GM23338 (cell line): ENCODE results near the gene FAM124B. TPM values are rescaled to one million over a fixed set of nuclear protein-coding genes. Genes with fewer than 3 reads are reported as not detected.

Experiments used
- ATAC-seq: fragments of 200-7000 bp; cut with Tn5 transposase; 3 replicates; pipeline ENCODE4 v1.9.1; 2020
- DNase-seq: peaks from one replicate; pipeline ENCODE4 v3.0.0-alpha.2; 2015; ENCODE audit warnings: low spot score
- H2AFZ ChIP-seq: fragments of 200-600 bp; sonication (generic); 2 replicates; pipeline ENCODE4 v1.8.0; 2016; ENCODE audit warnings: antibody characterized with exemption, mild to moderate bottlenecking, moderate library complexity
- H3F3A ChIP-seq: fragments of 200-600 bp; sonication (generic); replicated peaks from 2 replicates; pipeline ENCODE4 v1.8.0; 2017; ENCODE audit warnings: antibody characterized with exemption, mixed run types, low read depth
- H3K27ac ChIP-seq: fragments of 200-600 bp; sonication (generic); 2 replicates; pipeline ENCODE4 v1.6.1; 2016; ENCODE audit warnings: low read depth
- H3K27me3 ChIP-seq: fragments of 200-600 bp; sonication (generic); 2 replicates; pipeline ENCODE4 v1.8.0; 2016; ENCODE audit warnings: mild to moderate bottlenecking, mixed run types, moderate library complexity; ENCODE audit not compliant: insufficient read depth
- H3K36me3 ChIP-seq: fragments of 200-600 bp; sonication (generic); 2 replicates; pipeline ENCODE4 v1.8.0; 2016; ENCODE audit warnings: mild to moderate bottlenecking; ENCODE audit not compliant: insufficient read depth
- H3K4me1 ChIP-seq: fragments of 200-600 bp; sonication (generic); 2 replicates; pipeline ENCODE4 v1.8.0; 2016; ENCODE audit warnings: mild to moderate bottlenecking, moderate library complexity; ENCODE audit not compliant: insufficient read depth
- H3K4me2 ChIP-seq: fragments of 200-600 bp; sonication (generic); 2 replicates; pipeline ENCODE4 v1.7.1; 2017; ENCODE audit warnings: mixed run types
- H3K4me3 ChIP-seq: fragments of 200-600 bp; sonication (generic); 2 replicates; pipeline ENCODE4 v1.6.1; 2016; ENCODE audit warnings: mixed run types
- H3K79me2 ChIP-seq: fragments of 200-600 bp; sonication (generic); replicated peaks from 2 replicates; pipeline ENCODE4 v1.8.0; 2017; ENCODE audit warnings: mild to moderate bottlenecking; ENCODE audit not compliant: insufficient read depth
- H3K9me2 ChIP-seq: fragments of 200-600 bp; sonication (generic); 2 replicates; pipeline ENCODE4 v1.8.0; 2017; ENCODE audit not compliant: insufficient read depth
- H4K20me1 ChIP-seq: fragments of 200-600 bp; sonication (generic); replicated peaks from 2 replicates; pipeline ENCODE4 v1.8.0; 2017; ENCODE audit warnings: mild to moderate bottlenecking; ENCODE audit not compliant: insufficient read depth
- H3K27ac Mint-ChIP-seq: 2 replicates; pipeline ENCODE4 v1.8.0; 2020; ENCODE audit warnings: inconsistent platforms, mild to moderate bottlenecking, moderate library complexity, mixed read lengths
- H3K27me3 Mint-ChIP-seq: 3 replicates; pipeline ENCODE4 v1.8.0; 2022; ENCODE audit warnings: low read depth, mild to moderate bottlenecking, moderate library complexity, mixed read lengths, inconsistent platforms; ENCODE audit not compliant: insufficient read depth, poor library complexity
- H3K36me3 Mint-ChIP-seq: 3 replicates; pipeline ENCODE4 v1.8.0; 2021; ENCODE audit warnings: low read depth, mild to moderate bottlenecking, inconsistent platforms, moderate library complexity, mixed read lengths
- H3K4me1 Mint-ChIP-seq: 3 replicates; pipeline ENCODE4 v1.8.0; 2020; ENCODE audit warnings: mild to moderate bottlenecking, inconsistent platforms, mixed read lengths
- H3K4me3 Mint-ChIP-seq: 3 replicates; pipeline ENCODE4 v1.8.0; 2021; ENCODE audit warnings: moderate library complexity, mild to moderate bottlenecking, inconsistent platforms, mixed read lengths
- H3K9me3 Mint-ChIP-seq: 3 replicates; pipeline ENCODE4 v1.8.0; 2020; ENCODE audit warnings: moderate library complexity, mild to moderate bottlenecking, inconsistent platforms, mixed read lengths
- CTCF ChIP-seq, 2 experiments: fragments of 200-600 bp in 1 of 2; sonication (generic) in 1 of 2; conservative IDR thresholded peaks; 2 replicates each; pipeline versions ENCODE4 v1.5.1 to v1.6.1; 2016 to 2017; ENCODE audit warnings: antibody characterized with exemption in 2 of 2, low read depth in 2 of 2, mild to moderate bottlenecking in 2 of 2, moderate library complexity in 1 of 2
- NANOG ChIP-seq: IDR thresholded peaks from 2 replicates; pipeline ENCODE4 v1.6.1; 2016; ENCODE audit warnings: antibody characterized with exemption, borderline replicate concordance
- POLR2AphosphoS5 ChIP-seq: IDR thresholded peaks from 2 replicates; pipeline ENCODE4 v1.6.1; 2016; ENCODE audit warnings: antibody characterized with exemption, low read depth
- REST ChIP-seq: IDR thresholded peaks from one replicate; pipeline ENCODE4 v1.6.1; 2018; ENCODE audit warnings: antibody characterized with exemption; ENCODE audit not compliant: unreplicated experiment
- STAT1 ChIP-seq: IDR thresholded peaks from one replicate; pipeline ENCODE4 v1.6.1; 2016; ENCODE audit warnings: antibody characterized with exemption; ENCODE audit not compliant: unreplicated experiment
- ZNF114 ChIP-seq: fragments of 250-450 bp; sonication (Bioruptor Pico); IDR thresholded peaks from 2 replicates; pipeline ENCODE4 v1.5.0; 2020; ENCODE audit warnings: mild to moderate bottlenecking, moderate library complexity
- ZNF331 ChIP-seq: fragments of 250-450 bp; sonication (Bioruptor Pico); IDR thresholded peaks from 2 replicates; pipeline ENCODE4 v1.5.0; 2020; ENCODE audit warnings: low read depth, mild to moderate bottlenecking, moderate library complexity
- polyA plus RNA-seq: library from polyadenylated mRNA; unstranded; fragments of >200 nt; fragmentation: Nextera tagmentation; extraction: Ambion mirVana; gene quantifications from 2 replicates; pipeline ENCODE4 v1.2.1, GENCODE V29; 2016
- total RNA-seq: library from RNA; depleted of rRNA; stranded (reverse); fragments of >200 nt; shearing (Covaris generic); gene quantifications from 2 replicates; pipeline ENCODE4 v1.2.3, GENCODE V29; 2014
- TF ChIP-seq, protein P1 (sequence below): fragments of 250-450 bp; sonication (Bioruptor Pico); IDR thresholded peaks from 2 replicates; pipeline ENCODE4 v1.5.0; 2020; ENCODE audit warnings: mild to moderate bottlenecking, moderate library complexity

The FAM124B gene
- total and polyA plus RNA-seq, 2 experiments from 2014 or later: 3.0 to 6.9 TPM

DNA sequence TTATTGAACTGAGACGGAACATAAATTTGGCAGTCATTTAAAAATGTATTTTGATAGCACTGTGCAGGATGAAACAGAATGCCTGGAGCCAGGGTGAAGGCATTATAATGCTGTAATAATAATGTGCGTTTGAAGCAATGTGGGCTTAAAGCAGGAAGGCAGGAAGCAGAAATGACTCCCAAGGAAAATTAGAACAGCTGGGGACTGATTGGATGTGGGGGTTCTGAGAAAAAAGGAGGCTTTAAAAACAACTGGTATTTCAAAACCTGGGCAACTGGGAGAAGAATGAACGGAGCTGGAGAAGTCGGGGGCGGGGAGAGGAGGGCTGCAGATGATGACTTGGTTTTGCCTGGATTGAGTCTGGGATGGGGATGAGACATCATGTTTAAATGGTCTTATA is 12.6 kb downstream of the FAM124B start:
- Histone ChIP-seq H3K9me2 (0 out of 2 replicates have a peak, but pooled peaks cover 8% of the 10 kb centered on the region), H4K20me1 (no peaks in the 10 kb centered on the region), H3K4me3 (no peak overlapping the region), H3K4me1 (peaks cover 9% of the 10 kb centered on the region; the same call in 1 of the 2 replicates), H3K27ac (no peak overlapping the region), H3F3A (no peaks in the 10 kb centered on the region), H3K79me2 (no peaks in the 10 kb centered on the region), H3K4me2 (no peak overlapping the region), H2AFZ (no peak overlapping the region), H3K27me3 (no peaks in the 10 kb centered on the region), H3K36me3 (no peaks in the 10 kb centered on the region)
- peaks cover 15% of the 10 kb centered on the region for H3K4me1 Mint-ChIP-seq
- H3K27ac Mint-ChIP-seq: no peak overlapping the region
- DNase-seq: no peak
- TF ChIP-seq POLR2AphosphoS5 (no peak), NANOG (no peak), ZNF114 (CRISPR knock-in tag) (no peak), REST (no peak), ZNF331 (CRISPR knock-in tag) (no peak), STAT1 (no peak), CTCF (conservative IDR thresholded peaks at IDR 0.05; ENCODE audit: low read depth in 2 of 2) (no peak)
- TF ChIP-seq, protein P1, sequence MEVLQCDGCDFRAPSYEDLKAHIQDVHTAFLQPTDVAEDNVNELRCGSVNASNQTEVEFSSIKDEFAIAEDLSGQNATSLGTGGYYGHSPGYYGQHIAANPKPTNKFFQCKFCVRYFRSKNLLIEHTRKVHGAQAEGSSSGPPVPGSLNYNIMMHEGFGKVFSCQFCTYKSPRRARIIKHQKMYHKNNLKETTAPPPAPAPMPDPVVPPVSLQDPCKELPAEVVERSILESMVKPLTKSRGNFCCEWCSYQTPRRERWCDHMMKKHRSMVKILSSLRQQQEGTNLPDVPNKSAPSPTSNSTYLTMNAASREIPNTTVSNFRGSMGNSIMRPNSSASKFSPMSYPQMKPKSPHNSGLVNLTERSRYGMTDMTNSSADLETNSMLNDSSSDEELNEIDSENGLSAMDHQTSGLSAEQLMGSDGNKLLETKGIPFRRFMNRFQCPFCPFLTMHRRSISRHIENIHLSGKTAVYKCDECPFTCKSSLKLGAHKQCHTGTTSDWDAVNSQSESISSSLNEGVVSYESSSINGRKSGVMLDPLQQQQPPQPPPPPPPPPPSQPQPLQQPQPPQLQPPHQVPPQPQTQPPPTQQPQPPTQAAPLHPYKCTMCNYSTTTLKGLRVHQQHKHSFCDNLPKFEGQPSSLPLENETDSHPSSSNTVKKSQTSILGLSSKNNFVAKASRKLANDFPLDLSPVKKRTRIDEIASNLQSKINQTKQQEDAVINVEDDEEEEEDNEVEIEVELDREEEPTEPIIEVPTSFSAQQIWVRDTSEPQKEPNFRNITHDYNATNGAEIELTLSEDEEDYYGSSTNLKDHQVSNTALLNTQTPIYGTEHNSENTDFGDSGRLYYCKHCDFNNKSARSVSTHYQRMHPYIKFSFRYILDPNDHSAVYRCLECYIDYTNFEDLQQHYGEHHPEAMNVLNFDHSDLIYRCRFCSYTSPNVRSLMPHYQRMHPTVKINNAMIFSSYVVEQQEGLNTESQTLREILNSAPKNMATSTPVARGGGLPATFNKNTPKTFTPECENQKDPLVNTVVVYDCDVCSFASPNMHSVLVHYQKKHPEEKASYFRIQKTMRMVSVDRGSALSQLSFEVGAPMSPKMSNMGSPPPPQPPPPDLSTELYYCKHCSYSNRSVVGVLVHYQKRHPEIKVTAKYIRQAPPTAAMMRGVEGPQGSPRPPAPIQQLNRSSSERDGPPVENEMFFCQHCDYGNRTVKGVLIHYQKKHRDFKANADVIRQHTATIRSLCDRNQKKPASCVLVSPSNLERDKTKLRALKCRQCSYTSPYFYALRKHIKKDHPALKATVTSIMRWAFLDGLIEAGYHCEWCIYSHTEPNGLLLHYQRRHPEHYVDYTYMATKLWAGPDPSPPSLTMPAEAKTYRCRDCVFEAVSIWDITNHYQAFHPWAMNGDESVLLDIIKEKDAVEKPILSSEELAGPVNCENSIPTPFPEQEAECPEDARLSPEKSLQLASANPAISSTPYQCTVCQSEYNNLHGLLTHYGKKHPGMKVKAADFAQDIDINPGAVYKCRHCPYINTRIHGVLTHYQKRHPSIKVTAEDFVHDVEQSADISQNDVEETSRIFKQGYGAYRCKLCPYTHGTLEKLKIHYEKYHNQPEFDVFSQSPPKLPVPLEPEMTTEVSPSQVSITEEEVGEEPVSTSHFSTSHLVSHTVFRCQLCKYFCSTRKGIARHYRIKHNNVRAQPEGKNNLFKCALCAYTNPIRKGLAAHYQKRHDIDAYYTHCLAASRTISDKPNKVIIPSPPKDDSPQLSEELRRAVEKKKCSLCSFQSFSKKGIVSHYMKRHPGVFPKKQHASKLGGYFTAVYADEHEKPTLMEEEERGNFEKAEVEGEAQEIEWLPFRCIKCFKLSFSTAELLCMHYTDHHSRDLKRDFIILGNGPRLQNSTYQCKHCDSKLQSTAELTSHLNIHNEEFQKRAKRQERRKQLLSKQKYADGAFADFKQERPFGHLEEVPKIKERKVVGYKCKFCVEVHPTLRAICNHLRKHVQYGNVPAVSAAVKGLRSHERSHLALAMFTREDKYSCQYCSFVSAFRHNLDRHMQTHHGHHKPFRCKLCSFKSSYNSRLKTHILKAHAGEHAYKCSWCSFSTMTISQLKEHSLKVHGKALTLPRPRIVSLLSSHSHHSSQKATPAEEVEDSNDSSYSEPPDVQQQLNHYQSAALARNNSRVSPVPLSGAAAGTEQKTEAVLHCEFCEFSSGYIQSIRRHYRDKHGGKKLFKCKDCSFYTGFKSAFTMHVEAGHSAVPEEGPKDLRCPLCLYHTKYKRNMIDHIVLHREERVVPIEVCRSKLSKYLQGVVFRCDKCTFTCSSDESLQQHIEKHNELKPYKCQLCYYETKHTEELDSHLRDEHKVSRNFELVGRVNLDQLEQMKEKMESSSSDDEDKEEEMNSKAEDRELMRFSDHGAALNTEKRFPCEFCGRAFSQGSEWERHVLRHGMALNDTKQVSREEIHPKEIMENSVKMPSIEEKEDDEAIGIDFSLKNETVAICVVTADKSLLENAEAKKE (CRISPR knock-in tag): no peak
- no peak overlapping the region for H3K4me3 Mint-ChIP-seq
- no peaks in the 10 kb centered on the region for H3K9me3 Mint-ChIP-seq
- H3K36me3 Mint-ChIP-seq: no peaks in the 10 kb centered on the region; the same call in 2 of the 3 replicates
- peaks cover 2% of the 10 kb centered on the region for H3K27me3 Mint-ChIP-seq
- no peak for ATAC-seq
